K562 (cell line): ENCODE results near the gene DLAT. TPM values are rescaled to one million over a fixed set of nuclear protein-coding genes. Genes with fewer than 3 reads are reported as not detected.

Experiments
- ATAC-seq: fragments of 200-7000 bp; cut with Tn5 transposase; 3 replicates; pipeline ENCODE4 v1.9.1; 2020; ENCODE audit warnings: moderate library complexity
- BruUV-seq: library from RNA; stranded (reverse); fragments of 400-500 nt; replicated peaks from 2 replicates; lab custom pipeline; 2021; lab: Mats Ljungman, UMichigan
- CTCF ChIA-PET: fragments of 300-600 bp; formaldehyde crosslinking; extraction: SDS; loops from one replicate; lab custom pipeline; 2021; ENCODE audit warnings: low intra/inter-chr PET ratio; lab: Yijun Ruan, JAX
- POLR2A ChIA-PET: fragments of 300-600, 350-650 bp; sonication (Branson Sonifier 250); formaldehyde crosslinking; extraction: SDS; loops from one replicate; lab custom pipeline; 2021; ENCODE audit warnings: antibody characterized with exemption, inconsistent platforms; lab: Yijun Ruan, JAX
- DNase-seq, 4 experiments: peaks; one replicate each; pipeline versions ENCODE4 v3.0.0 to v3.0.0-alpha.2; 2011 to 2018; ENCODE audit warnings: low spot score in 3 of 4, mixed read lengths in 3 of 4; ENCODE audit errors: extremely low read depth in 1 of 4
- FAIRE-seq: peaks from 2 replicates; lab custom pipeline; 2011; peaks lifted over from hg19 to GRCh38; lab: Jason Lieb, UNC
- H2AFZ ChIP-seq: 2 replicates; pipeline ENCODE4 v1.6.0; 2011; ENCODE audit warnings: low read depth, low read length, control low read depth, inconsistent platforms
- H3K27ac ChIP-seq: fragments of 200-600 bp; 3 replicates; pipeline ENCODE4 v1.8.0; 2011; ENCODE audit warnings: low read depth, mild to moderate bottlenecking, control low read depth, inconsistent platforms, low read length, moderate library complexity, mixed read lengths; ENCODE audit errors: extremely low read depth
- H3K27me3 ChIP-seq, 2 experiments: fragments of 300-600 bp in 1 of 2; 2 replicates in 1 of 2; 3 replicates in 1 of 2; pipeline versions ENCODE4 v1.6.0 to v1.8.0; 2011; ENCODE audit warnings: inconsistent platforms in 2 of 2, low read length in 2 of 2, mild to moderate bottlenecking in 1 of 2, mixed read lengths in 1 of 2, moderate library complexity in 1 of 2; ENCODE audit not compliant: control insufficient read depth in 2 of 2, insufficient read depth in 2 of 2
- H3K36me3 ChIP-seq: fragments of 300-600 bp; 3 replicates; pipeline ENCODE4 v1.8.0; 2011; ENCODE audit warnings: mild to moderate bottlenecking, low read length, inconsistent platforms; ENCODE audit not compliant: control insufficient read depth, insufficient read depth
- H3K4me1 ChIP-seq, 2 experiments: fragments of 200-600 bp in 1 of 2; replicated peaks in 1 of 2; 2 replicates in 1 of 2; 3 replicates in 1 of 2; pipeline versions ENCODE4 v1.5.1 to v1.8.0; 2011; ENCODE audit warnings: inconsistent platforms in 2 of 2, low read length in 2 of 2, mild to moderate bottlenecking in 1 of 2, mixed read lengths in 1 of 2, moderate library complexity in 1 of 2; ENCODE audit not compliant: control insufficient read depth in 2 of 2, insufficient read depth in 2 of 2
- H3K4me2 ChIP-seq: 2 replicates; pipeline ENCODE4 v1.6.1; 2011; ENCODE audit warnings: low read length, control low read depth, inconsistent platforms, mixed read lengths; ENCODE audit not compliant: insufficient read depth
- H3K4me3 ChIP-seq: fragments of 200-600 bp; sonication (generic), shearing (Covaris generic); 2 replicates; pipeline ENCODE4 v1.5.1; 2016; ENCODE audit warnings: control low read depth, inconsistent platforms
- H3K79me2 ChIP-seq: fragments of 200-600 bp; 3 replicates; pipeline ENCODE4 v1.8.0; 2011; ENCODE audit warnings: low read length, inconsistent platforms; ENCODE audit not compliant: control insufficient read depth, insufficient read depth
- H3K9ac ChIP-seq, 2 experiments: 2 replicates each; pipeline versions ENCODE4 v1.6.0 to v1.6.1; 2011; ENCODE audit warnings: low read depth in 2 of 2, low read length in 2 of 2, control low read depth in 1 of 2, inconsistent platforms in 1 of 2, mild to moderate bottlenecking in 1 of 2, mixed read lengths in 1 of 2; ENCODE audit not compliant: insufficient read depth in 1 of 2
- H3K9me1 ChIP-seq: one replicate; pipeline ENCODE4 v1.6.0; 2011; ENCODE audit warnings: inconsistent platforms, mild to moderate bottlenecking, low read length, moderate library complexity; ENCODE audit not compliant: control insufficient read depth, insufficient read depth
- H3K9me3 ChIP-seq: replicated peaks from 2 replicates; pipeline ENCODE4 v1.5.1; 2011; ENCODE audit warnings: low read depth, low read length, inconsistent platforms; ENCODE audit not compliant: control insufficient read depth, insufficient read depth
- H4K20me1 ChIP-seq: replicated peaks from 2 replicates; pipeline ENCODE4 v1.6.1; 2011; ENCODE audit warnings: low read length, inconsistent platforms, mixed read lengths; ENCODE audit not compliant: control insufficient read depth, insufficient read depth
- ARNT ChIP-seq, 2 experiments: fragments of 450-650 bp; IDR thresholded peaks; 2 replicates each; pipeline ENCODE4 v1.6.1; 2016; ENCODE audit warnings: mild to moderate bottlenecking in 1 of 2
- CHD2 ChIP-seq: IDR thresholded peaks from 2 replicates; pipeline ENCODE4 v1.6.1; 2011; ENCODE audit warnings: low read depth, low read length
- DNMT1 ChIP-seq: fragments of 450-650 bp; IDR thresholded peaks from 2 replicates; pipeline ENCODE4 v1.6.1; 2016; ENCODE audit warnings: antibody characterized with exemption, mild to moderate bottlenecking
- FOXA1 ChIP-seq: fragments of 450-650 bp; IDR thresholded peaks from 2 replicates; pipeline ENCODE4 v1.6.1; 2016; ENCODE audit warnings: mild to moderate bottlenecking, borderline replicate concordance
- FOXM1 ChIP-seq, 2 experiments: fragments of 450-650 bp in 1 of 2; sonication (generic) in 1 of 2; formaldehyde crosslinking in 1 of 2; IDR thresholded peaks; 2 replicates each; pipeline versions ENCODE4 v1.6.1 to v1.9.0; 2017 to 2022; ENCODE audit warnings: low read depth in 2 of 2, mild to moderate bottlenecking in 2 of 2, missing genetic modification reagents in 1 of 2, moderate library complexity in 1 of 2
- MAFF ChIP-seq: IDR thresholded peaks from 2 replicates; pipeline ENCODE4 v1.6.1; 2012; ENCODE audit warnings: low read length, improper control_type of control experiment
- MEF2A ChIP-seq: IDR thresholded peaks from 2 replicates; pipeline ENCODE4 v1.6.1; 2011; ENCODE audit warnings: low read depth, mild to moderate bottlenecking, low read length, moderate library complexity; ENCODE audit not compliant: control insufficient read depth
- STAG1 ChIP-seq: sonication (generic); formaldehyde crosslinking; IDR thresholded peaks from 2 replicates; pipeline ENCODE4 v1.5.0; 2020; ENCODE audit warnings: missing genetic modification reagents, borderline replicate concordance
- WGBS: fragments of 100-300 bp; shearing (Covaris generic); methylation state at CpG from one replicate; pipeline ENCODE4 v1.1.6; 2016; ENCODE audit warnings: low coverage, mixed read lengths; ENCODE audit not compliant: insufficient coverage; ENCODE audit errors: missing lambda C conversion rate; 5-methylcytosine and 5-hydroxymethylcytosine counted together
- in situ Hi-C: fragments of 300-500 bp; cut with MboI; formaldehyde crosslinking; loops from 4 replicates; pipeline ENCODE4 v1.15.0; 2018; ENCODE audit warnings: inconsistent platforms, mixed read lengths
- intact Hi-C: fragments of 100-400 bp; cut with micrococcal nuclease; formaldehyde crosslinking; loops from 2 replicates; pipeline ENCODE4 v1.14.2; 2022
- polyA plus RNA-seq, 8 experiments: library from polyadenylated mRNA; depleted of rRNA in 4 of 8; stranded (reverse) in 5 of 8; unstranded in 3 of 8; fragments of >200 nt; fragmentation: Nextera tagmentation in 2 of 8; fragmentation: Illumina TruSeq in 1 of 8; extraction: Ambion mirVana in 2 of 8; extraction: Trizol in 1 of 8; gene quantifications; 2 replicates each; pipeline versions ENCODE4 v1.2.1 to v1.2.3, GENCODE V29; 2011 to 2014; ENCODE audit warnings: inconsistent platforms in 1 of 8, missing spikeins in 1 of 8
- total RNA-seq, 7 experiments: library from RNA; depleted of rRNA in 6 of 7; stranded (reverse); fragments of >200 nt in 6 of 7; fragmentation: Illumina TruSeq in 2 of 7; extraction: Trizol in 2 of 7; gene quantifications; 2 replicates each; pipeline versions ENCODE4 v1.2.1 to v1.2.3, GENCODE V29; 2011 to 2021; ENCODE audit warnings: low replicate concordance in 1 of 7

DLAT gene
- total and polyA plus RNA-seq, 9 of the 15 experiments (the other 6 are each of a cell fraction or from before 2014, with no cell fraction given): 41.7 to 152 (median 105) TPM

GRCh38 chr11:112019066-112019465 is 6.1 kb upstream of the DLAT start:
- no TSS peak for BruUV-seq
- FAIRE-seq (no peak), DNase-seq (no peak), ATAC-seq (no peak)
- in situ Hi-C loops: no loop called here
- TF ChIP-seq MAFF: no peak
- TF ChIP-seq CHD2: no peak
- no peak for TF ChIP-seq FOXA1
- TF ChIP-seq ARNT (IDR thresholded peaks at IDR 0.05): no peak
- no peak for TF ChIP-seq FOXM1 (IDR thresholded peaks at IDR 0.05; ENCODE audit: low read depth)
- no peak for TF ChIP-seq FOXM1 (CRISPR knock-in tag; IDR thresholded peaks at IDR 0.05; ENCODE audit: low read depth)
- no peak for TF ChIP-seq STAG1 (CRISPR knock-in tag)
- TF ChIP-seq MEF2A: no peak
- TF ChIP-seq DNMT1: no peak
- H3K4me2 ChIP-seq: no peak overlapping the region
- POLR2A ChIA-PET: interaction anchor here (1.3 kb wide), 1 partner anchor 34 kb away, joined by 4 read pairs; no protein-coding TSS in a partner anchor
- H3K27ac ChIP-seq: no peak overlapping the region
- H2AFZ ChIP-seq: no peak overlapping the region
- H3K79me2 ChIP-seq: peaks cover 2% of the 10 kb centered on the region; the same call in 2 of the 3 replicates
- H3K9ac ChIP-seq: no peak overlapping the region
- H3K9me1 ChIP-seq: no peaks in the 10 kb centered on the region
- H4K20me1 ChIP-seq: no peaks in the 10 kb centered on the region
- WGBS: 60% methylated on average over 5 of the region's 5 CpGs
- intact Hi-C loops: no loop called here
- H3K4me3 ChIP-seq: no peak overlapping the region
- no peaks in the 10 kb centered on the region for H3K27me3 ChIP-seq
- no peaks in the 10 kb centered on the region for H3K9me3 ChIP-seq
- CTCF ChIA-PET: no interaction called here
- H3K4me1 ChIP-seq: peaks cover 2 to 4% of the 10 kb centered on the region in 2 experiments; a peak in 2 of 5 replicates
- peaks cover 18% of the 10 kb centered on the region; the same call in 2 of the 3 replicates for H3K36me3 ChIP-seq
